ENCODE measurements around the gene DYNC2I2. TPM values are rescaled to one million over a fixed set of nuclear protein-coding genes. Genes with fewer than 3 reads are reported as not detected.

The DYNC2I2 gene
- total and polyA plus RNA-seq, 2 donors (not counting 3 experiments of a cell fraction or from before 2014, with no cell fraction given) = 73.6 to 82.6 TPM

- Histone ChIP-seq H3K9me3 (replicated peaks; ENCODE audit: control insufficient read depth, insufficient read depth, low read length) (no peaks in the 10 kb centered on the region), H3K9ac (replicated peaks; ENCODE audit: extremely low read depth, insufficient read depth, low read length) (no peak overlapping the region), H4K20me1 (replicated peaks; ENCODE audit: control insufficient read depth, extremely low read depth, insufficient read depth, low read length) (peaks cover 5% of the 10 kb centered on the region), H2AFZ (ENCODE audit: low read depth, low read length) (no peak overlapping the region), H3K27me3 (ENCODE audit: control insufficient read depth in 2 of 2, insufficient read depth in 2 of 2, low read length in 2 of 2) (no peaks in the 10 kb centered on the region), H3K9me1 (replicated peaks; ENCODE audit: control insufficient read depth, extremely low read depth, insufficient read depth, low read length) (no peaks in the 10 kb centered on the region), H3K4me3 (replicated peaks in 1 of 3; ENCODE audit: insufficient read depth in 1 of 3, low read depth in 1 of 3, low read length in 3 of 3) (no peak overlapping the region), H3K4me1 (ENCODE audit: control insufficient read depth, extremely low read depth, insufficient read depth, low read length) (peaks cover 21% of the 10 kb centered on the region), H3K36me3 (ENCODE audit: control insufficient read depth in 2 of 2, extremely low read depth in 1 of 2, insufficient read depth in 2 of 2, low read length in 2 of 2) (peaks cover 4% of the 10 kb centered on the region in 2 experiments), H3K79me2 (ENCODE audit: control insufficient read depth, insufficient read depth, low read length) (peaks cover 39% of the 10 kb centered on the region), H3K4me2 (ENCODE audit: insufficient read depth, low read length) (no peak overlapping the region), H3K27ac (ENCODE audit: insufficient read depth, low read depth, low read length) (no peak overlapping the region)
- no peak for FAIRE-seq
- ChIA-PET POLR2A (no interaction called here), CTCF (no interaction called here)
- intact Hi-C loops (cut with micrococcal nuclease) (loop anchor here (5.0 kb wide), 1 partner anchor 135 kb away; the partner anchor contains the start of gene SPTAN1), dilution Hi-C loops (cut with MboI; ENCODE audit: extremely low pct_ligation_motif_present, low sequenced_read_pairs) (no loop called here)
- no TSS peak for BruUV-seq (replicated peaks)
- DNase-seq (ENCODE audit: low read depth, low spot score) = no peak
- TF ChIP-seq JUN (IDR thresholded peaks at IDR 0.05; ENCODE audit: borderline replicate concordance, insufficient read depth, insufficient read length, low read depth) (no peak), POLR2A (IDR thresholded peaks at IDR 0.05; ENCODE audit: low read depth, low read length) (no peak), EZH2 (IDR thresholded peaks at IDR 0.05; ENCODE audit: borderline replicate concordance, low read depth, low read length, severe bottlenecking) (no peak), CTCF (IDR thresholded peaks at IDR 0.05; ENCODE audit: extremely low read depth in 1 of 2, insufficient read depth in 1 of 2, low read depth in 1 of 2, low read length in 2 of 2) (no peak), MYC (IDR thresholded peaks at IDR 0.05; ENCODE audit: low read depth, low read length) (no peak), FOS (IDR thresholded peaks at IDR 0.05; ENCODE audit: borderline replicate concordance, insufficient read depth, low read length) (no peak), GATA2 (IDR thresholded peaks at IDR 0.05; ENCODE audit: insufficient read depth, insufficient read length, low read depth, low read length) (no peak), POLR2AphosphoS5 (IDR thresholded peaks at IDR 0.05; ENCODE audit: insufficient read depth, low read depth, low read length) (no peak), MAX (IDR thresholded peaks at IDR 0.05; ENCODE audit: insufficient read depth, insufficient read length) (no peak)
These were observed 30.8 kb upstream of the DYNC2I2 start for GRCh38 chr9:128687453-128687852.

Data from endothelial cell of umbilical vein (primary cell).